ENCODE results near the gene HACD4.
A peak's percentile ranks its signal among the peaks of the same experiment; 100 is the strongest.

The HACD4 gene

GRCh38 chr9:21016701-21017491 is 14.5 kb downstream of the HACD4 start:
- Histone ChIP-seq H3K36me3 (ENCODE audit: insufficient read depth, low read length) (peaks cover 58% of the 10 kb centered on the region), H3K27ac (ENCODE audit: low read depth, low read length, poor library complexity, severe bottlenecking) (peak overlapping the region; percentile 48), H4K20me1 (ENCODE audit: insufficient read depth, low read length) (no peaks in the 10 kb centered on the region), H2AFZ (ENCODE audit: low read length) (no peak overlapping the region), H3K79me2 (ENCODE audit: insufficient read depth, low read length) (peaks cover 19% of the 10 kb centered on the region; the same call in 1 of the 2 replicates), H3K9me2 (ENCODE audit: low read depth, low read length) (no peaks in the 10 kb centered on the region), H3F3A (ENCODE audit: insufficient read depth, low read length) (no peaks in the 10 kb centered on the region), H3K4me3 (ENCODE audit: low read depth, low read length, poor library complexity, severe bottlenecking) (no peak overlapping the region), H3K4me2 (ENCODE audit: low read length) (no peak overlapping the region), H3K9me3 (ENCODE audit: low read length) (no peaks in the 10 kb centered on the region), H3K9ac (ENCODE audit: low read length) (no peak overlapping the region), H3K4me1 (ENCODE audit: insufficient read depth, low read length, severe bottlenecking) (peaks cover 23% of the 10 kb centered on the region), H3K27me3 (ENCODE audit: insufficient read depth, low read length) (no peaks in the 10 kb centered on the region)
- TF ChIP-seq EZH2 (IDR thresholded peaks at IDR 0.05; ENCODE audit: borderline replicate concordance, low read length) = no peak
- no peak for TF ChIP-seq CTCF (IDR thresholded peaks at IDR 0.05; ENCODE audit: low read length)

- no peak overlapping the region for H3K9ac ChIP-seq (ENCODE audit: low read length)
- no peak for TF ChIP-seq CTCF (IDR thresholded peaks at IDR 0.05; ENCODE audit: low read length)
- TF ChIP-seq EZH2 (IDR thresholded peaks at IDR 0.05; ENCODE audit: borderline replicate concordance, low read length) = no peak
- H3K4me1 ChIP-seq (ENCODE audit: insufficient read depth, low read length, severe bottlenecking) = peaks cover 23% of the 10 kb centered on the region
- peaks cover 19% of the 10 kb centered on the region; the same call in 1 of the 2 replicates for H3K79me2 ChIP-seq (ENCODE audit: insufficient read depth, low read length)
- H3K9me2 ChIP-seq (ENCODE audit: low read depth, low read length) = no peaks in the 10 kb centered on the region
- H3F3A ChIP-seq (ENCODE audit: insufficient read depth, low read length) = no peaks in the 10 kb centered on the region
- H3K4me3 ChIP-seq (ENCODE audit: low read depth, low read length, poor library complexity, severe bottlenecking) = no peak overlapping the region
- no peak overlapping the region for H3K4me2 ChIP-seq (ENCODE audit: low read length)
- H3K27ac ChIP-seq (ENCODE audit: low read depth, low read length, poor library complexity, severe bottlenecking) = peak overlapping the region; percentile 48
- no peaks in the 10 kb centered on the region for H3K9me3 ChIP-seq (ENCODE audit: low read length)
- no peaks in the 10 kb centered on the region for H4K20me1 ChIP-seq (ENCODE audit: insufficient read depth, low read length)
- H3K27me3 ChIP-seq (ENCODE audit: insufficient read depth, low read length) = no peaks in the 10 kb centered on the region
- no peak overlapping the region for H2AFZ ChIP-seq (ENCODE audit: low read length)
- H3K36me3 ChIP-seq (ENCODE audit: insufficient read depth, low read length) = peaks cover 67% of the 10 kb centered on the region
Observed at GRCh38 chr9:21015995-21016394, 15.4 kb downstream of the HACD4 start.

GRCh38 chr9:21015129-21015815 is 16.2 kb downstream of the HACD4 start:
- peaks cover 74% of the 10 kb centered on the region for H3K36me3 ChIP-seq (ENCODE audit: insufficient read depth, low read length)
- no peaks in the 10 kb centered on the region for H4K20me1 ChIP-seq (ENCODE audit: insufficient read depth, low read length)
- H3K4me1 ChIP-seq (ENCODE audit: insufficient read depth, low read length, severe bottlenecking) = peaks cover 23% of the 10 kb centered on the region
- H3K9me2 ChIP-seq (ENCODE audit: low read depth, low read length) = no peaks in the 10 kb centered on the region
- H3K27me3 ChIP-seq (ENCODE audit: insufficient read depth, low read length) = no peaks in the 10 kb centered on the region
- H3K9me3 ChIP-seq (ENCODE audit: low read length) = no peaks in the 10 kb centered on the region
- no peaks in the 10 kb centered on the region for H3F3A ChIP-seq (ENCODE audit: insufficient read depth, low read length)
- H3K9ac ChIP-seq (ENCODE audit: low read length) = no peak overlapping the region
- no peak overlapping the region for H3K4me2 ChIP-seq (ENCODE audit: low read length)
- no peak for TF ChIP-seq EZH2 (IDR thresholded peaks at IDR 0.05; ENCODE audit: borderline replicate concordance, low read length)
- TF ChIP-seq CTCF (IDR thresholded peaks at IDR 0.05; ENCODE audit: low read length) = no peak
- no peak overlapping the region for H3K4me3 ChIP-seq (ENCODE audit: low read depth, low read length, poor library complexity, severe bottlenecking)
- no peak overlapping the region for H3K27ac ChIP-seq (ENCODE audit: low read depth, low read length, poor library complexity, severe bottlenecking)
- H2AFZ ChIP-seq (ENCODE audit: low read length) = no peak overlapping the region
- peaks cover 13% of the 10 kb centered on the region; the same call in 1 of the 2 replicates for H3K79me2 ChIP-seq (ENCODE audit: insufficient read depth, low read length)
